IMR-90 (cell line): ENCODE measurements around the gene PMM2. TPM values are rescaled to one million over a fixed set of nuclear protein-coding genes. Genes with fewer than 3 reads are reported as not detected.

Source experiments
- ATAC-seq: fragments of 200-7000 bp; cut with Tn5 transposase; 2 replicates; pipeline ENCODE4 v1.9.1; 2020; ENCODE audit warnings: low read depth, mild to moderate bottlenecking, moderate library complexity
- BruUV-seq: library from RNA; stranded (reverse); fragments of 400-500 nt; replicated peaks from 2 replicates; lab custom pipeline; 2021; lab: Mats Ljungman, UMichigan
- CTCF ChIA-PET: fragments of 300-600 bp; formaldehyde crosslinking; extraction: SDS; loops from one replicate; lab custom pipeline; 2021; ENCODE audit warnings: antibody characterized with exemption; lab: Yijun Ruan, JAX
- POLR2A ChIA-PET: fragments of 300-600 bp; sonication (Branson Sonifier 250); formaldehyde crosslinking; loops from one replicate; lab custom pipeline; 2022; ENCODE audit warnings: antibody characterized with exemption; ENCODE audit not compliant: unreplicated experiment; lab: Charles Lee
- DNase-seq: peaks from one replicate; pipeline ENCODE4 v3.0.0; 2013
- H2AFZ ChIP-seq: replicated peaks from 2 replicates; pipeline ENCODE3; 2013; ENCODE audit warnings: low read length, mild to moderate bottlenecking; ENCODE audit not compliant: poor library complexity
- H2AK5ac ChIP-seq: 2 replicates; pipeline ENCODE4 v1.6.1; 2013; ENCODE audit warnings: low read depth, low read length, inconsistent platforms
- H2AK9ac ChIP-seq: replicated peaks from 2 replicates; pipeline ENCODE3; 2013; ENCODE audit warnings: mild to moderate bottlenecking, low read depth, low read length, moderate library complexity; ENCODE audit not compliant: poor library complexity
- H2BK120ac ChIP-seq: 2 replicates; pipeline ENCODE4 v1.6.1; 2013; ENCODE audit warnings: low read depth, low read length, inconsistent platforms
- H2BK15ac ChIP-seq: 3 replicates; pipeline ENCODE4 v1.6.1; 2013; ENCODE audit warnings: low read depth, low read length, inconsistent platforms
- H2BK20ac ChIP-seq: 2 replicates; pipeline ENCODE4 v1.6.1; 2013; ENCODE audit warnings: low read depth, mild to moderate bottlenecking, inconsistent platforms, low read length, moderate library complexity
- H2BK5ac ChIP-seq: 2 replicates; pipeline ENCODE4 v1.6.1; 2013; ENCODE audit warnings: mild to moderate bottlenecking, low read depth, low read length, inconsistent platforms; ENCODE audit not compliant: poor library complexity, severe bottlenecking
- H3K14ac ChIP-seq: replicated peaks from 2 replicates; pipeline ENCODE4 v1.6.1; 2013; ENCODE audit warnings: low read depth, low read length, inconsistent platforms
- H3K18ac ChIP-seq: 2 replicates; pipeline ENCODE4 v1.6.1; 2013; ENCODE audit warnings: low read depth, low read length, control low read depth
- H3K23ac ChIP-seq: 2 replicates; pipeline ENCODE4 v1.6.1; 2013; ENCODE audit warnings: low read depth, low read length, inconsistent platforms
- H3K27ac ChIP-seq: 2 replicates; pipeline ENCODE4 v1.5.1; 2013; ENCODE audit warnings: mild to moderate bottlenecking, control low read depth, low read length; ENCODE audit not compliant: insufficient read depth
- H3K27me3 ChIP-seq: 2 replicates; pipeline ENCODE4 v1.6.1; 2013; ENCODE audit warnings: low read length; ENCODE audit not compliant: control insufficient read depth, insufficient read depth
- H3K36me3 ChIP-seq: 2 replicates; pipeline ENCODE4 v1.6.1; 2013; ENCODE audit warnings: low read length, mixed read lengths; ENCODE audit not compliant: control insufficient read depth, insufficient read depth
- H3K4ac ChIP-seq: 2 replicates; pipeline ENCODE4 v1.6.1; 2013; ENCODE audit warnings: low read depth, low read length, inconsistent platforms
- H3K4me1 ChIP-seq: 2 replicates; pipeline ENCODE4 v1.6.1; 2013; ENCODE audit warnings: low read length, mixed read lengths; ENCODE audit not compliant: control insufficient read depth, insufficient read depth
- H3K4me2 ChIP-seq: 2 replicates; pipeline ENCODE4 v1.6.1; 2013; ENCODE audit warnings: low read depth, mild to moderate bottlenecking, control low read depth, low read length, moderate library complexity
- H3K4me3 ChIP-seq: 2 replicates; pipeline ENCODE4 v1.5.1; 2013; ENCODE audit warnings: low read depth, mild to moderate bottlenecking, control low read depth, low read length, moderate library complexity; ENCODE audit not compliant: insufficient read depth
- H3K56ac ChIP-seq: 2 replicates; pipeline ENCODE4 v1.6.1; 2013; ENCODE audit warnings: low read length, inconsistent platforms; ENCODE audit not compliant: insufficient read depth; ENCODE audit errors: extremely low read depth
- H3K79me1 ChIP-seq, 2 experiments: 2 replicates each; pipeline ENCODE4 v1.6.1; 2013; ENCODE audit warnings: low read length in 2 of 2, inconsistent platforms in 1 of 2, low read depth in 1 of 2
- H3K9ac ChIP-seq: 2 replicates; pipeline ENCODE4 v1.6.1; 2013; ENCODE audit warnings: low read depth, low read length, control low read depth
- H3K9me1 ChIP-seq: 2 replicates; pipeline ENCODE4 v1.6.1; 2013; ENCODE audit warnings: low read length, inconsistent platforms; ENCODE audit not compliant: insufficient read depth
- H3K9me3 ChIP-seq: 2 replicates; pipeline ENCODE4 v1.6.1; 2013; ENCODE audit warnings: low read length; ENCODE audit not compliant: control insufficient read depth, insufficient read depth
- H4K20me1 ChIP-seq: 2 replicates; pipeline ENCODE4 v1.6.1; 2013; ENCODE audit warnings: low read length, inconsistent platforms; ENCODE audit not compliant: insufficient read depth
- H4K5ac ChIP-seq: 2 replicates; pipeline ENCODE4 v1.6.1; 2013; ENCODE audit warnings: mild to moderate bottlenecking, low read depth, low read length, control low read depth
- H4K8ac ChIP-seq, 2 experiments: 2 replicates each; pipeline ENCODE4 v1.6.1; 2013; ENCODE audit warnings: low read depth in 2 of 2, low read length in 2 of 2, control low read depth in 1 of 2, inconsistent platforms in 1 of 2
- H4K91ac ChIP-seq: 2 replicates; pipeline ENCODE4 v1.6.1; 2013; ENCODE audit warnings: low read depth, low read length, inconsistent platforms; ENCODE audit not compliant: insufficient read depth
- FOS ChIP-seq: fragments of 150-350 bp; IDR thresholded peaks from 2 replicates; pipeline ENCODE4 v1.6.1; 2016; ENCODE audit warnings: low read depth, low read length
- MAZ ChIP-seq: IDR thresholded peaks from 2 replicates; pipeline ENCODE4 v1.6.1; 2012; ENCODE audit warnings: low read depth, mild to moderate bottlenecking, low read length, improper control_type of control experiment, moderate library complexity, borderline replicate concordance
- MXI1 ChIP-seq: IDR thresholded peaks from 2 replicates; pipeline ENCODE4 v1.6.1; 2012; ENCODE audit warnings: low read depth, mild to moderate bottlenecking, low read length, moderate library complexity, borderline replicate concordance
- NFE2L2 ChIP-seq: fragments of 150-350 bp; IDR thresholded peaks from 2 replicates; pipeline ENCODE4 v1.6.1; 2016; ENCODE audit warnings: low read depth, mild to moderate bottlenecking, low read length
- POLR2A ChIP-seq: IDR thresholded peaks from 2 replicates; pipeline ENCODE4 v1.6.1; 2012; ENCODE audit warnings: mild to moderate bottlenecking, low read depth, low read length
- SMC3 ChIP-seq: fragments of 150-350 bp; IDR thresholded peaks from 2 replicates; pipeline ENCODE4 v1.6.1; 2016; ENCODE audit warnings: low read depth, mild to moderate bottlenecking, antibody characterized with exemption, low read length, moderate library complexity
- WGBS, 2 experiments: methylation state at CpG; one replicate each; pipeline versions ENCODE4 v1.1.5 to v1.1.7; 2013; ENCODE audit warnings: missing lambda C conversion rate in 2 of 2; ENCODE audit not compliant: insufficient read length in 1 of 2; ENCODE audit errors: extremely low coverage in 2 of 2; 5-methylcytosine and 5-hydroxymethylcytosine counted together
- dilution Hi-C: fragments of 300-500 bp; cut with HindIII; formaldehyde crosslinking; loops from one replicate; pipeline ENCODE4 v1.14.3; 2018; ENCODE audit warnings: low sequenced_read_pairs; ENCODE audit not compliant: unreplicated experiment
- in situ Hi-C: fragments of 300-500 bp; cut with MboI; formaldehyde crosslinking; loops from 3 replicates; pipeline ENCODE4 v1.14.3; 2019; ENCODE audit warnings: low sequenced_read_pairs, inconsistent platforms, mixed read lengths
- intact Hi-C: fragments of 100-400 bp; cut with micrococcal nuclease; formaldehyde crosslinking; loops from 2 replicates; pipeline ENCODE4 v1.10.0; 2022
- polyA plus RNA-seq, 3 experiments: library from polyadenylated mRNA; depleted of rRNA; stranded (reverse); fragments of >200 nt; gene quantifications; 2 replicates each; pipeline ENCODE4 v1.2.3, GENCODE V29; 2012; ENCODE audit warnings: low replicate concordance in 1 of 3
- total RNA-seq: library from RNA; depleted of rRNA; stranded (reverse); fragments of >200 nt; gene quantifications from 2 replicates; pipeline ENCODE4 v1.2.3, GENCODE V29; 2012

The PMM2 gene
- total and polyA plus RNA-seq, 2 of the 4 experiments (the other 2 are of a cell fraction) = 25.8 to 38.9 TPM

DNA sequence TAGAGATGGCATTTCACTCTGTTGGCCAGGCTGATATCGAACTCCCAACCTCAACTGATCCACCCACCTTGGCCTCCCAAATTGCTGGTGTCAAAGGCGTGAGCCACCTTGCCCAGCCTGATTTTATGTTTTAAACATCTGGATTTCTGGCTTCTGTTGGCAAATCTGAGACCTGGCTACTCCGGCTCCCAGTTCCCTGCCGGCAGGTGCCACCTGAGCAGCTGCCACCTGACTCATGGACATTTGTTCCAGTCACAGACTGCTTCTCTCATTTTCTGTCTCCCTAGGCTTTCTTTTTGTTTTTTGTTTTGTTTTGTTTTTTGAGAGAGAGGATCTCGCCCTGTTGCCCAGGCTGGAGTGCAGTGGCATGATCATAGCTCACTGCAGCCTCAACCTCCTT lies 9.6 kb downstream of the PMM2 start:
- no TSS peak for BruUV-seq
- WGBS, 2 experiments = 92% methylated on average over 3 of the region's 5 CpGs; no CpG with 5 or more reads in 1 of the 2 experiments

More for the DNA sequence above, 9.6 kb downstream of the PMM2 start:
- dilution Hi-C loops = no loop called here
- Histone ChIP-seq H3K36me3 (peaks cover 74% of the 10 kb centered on the region), H3K9me1 (no peaks in the 10 kb centered on the region), H3K79me1 (peaks cover 45 to 47% of the 10 kb centered on the region in 2 experiments), H4K5ac (no peak overlapping the region), H3K9ac (no peak overlapping the region), H2AK5ac (no peak overlapping the region), H4K20me1 (peaks cover 51% of the 10 kb centered on the region), H2BK15ac (no peak overlapping the region), H3K56ac (no peak overlapping the region), H3K9me3 (no peaks in the 10 kb centered on the region), H3K18ac (no peak overlapping the region), H3K4me3 (no peak overlapping the region), H2BK120ac (no peak overlapping the region), H3K27me3 (no peaks in the 10 kb centered on the region), H3K23ac (no peak overlapping the region), H2AFZ (no peak overlapping the region), H2BK20ac (no peak overlapping the region), H3K27ac (no peak overlapping the region), H3K14ac (no peak overlapping the region), H4K8ac (no peak overlapping the region), H3K4me1 (no peaks in the 10 kb centered on the region), H4K91ac (no peak overlapping the region), H3K4ac (no peak overlapping the region), H2AK9ac (no peak overlapping the region), H2BK5ac (no peak overlapping the region), H3K4me2 (no peak overlapping the region)
- ATAC-seq = no peak
- ChIA-PET CTCF (interaction anchor here (0.9 kb wide), 1 partner anchor 47 kb away, joined by 3 read pairs; no protein-coding TSS in a partner anchor), POLR2A (interaction anchor here (0.6 kb wide), 2 partner anchors 109 to 149 kb away, joined by 3 to 6 read pairs; no protein-coding TSS in a partner anchor)
- DNase-seq = no peak
- TF ChIP-seq POLR2A (no peak), NFE2L2 (no peak), FOS (no peak), SMC3 (no peak), MXI1 (no peak), MAZ (no peak)
- intact Hi-C loops = no loop called here
- in situ Hi-C loops = no loop called here
